ENCODE results near the gene FREM2.

Gene FREM2

GRCh38 chr13:38883783-38884182 is 196.9 kb downstream of the FREM2 start:
- Histone ChIP-seq H3F3A (ENCODE audit: insufficient read depth, low read length) (no peaks in the 10 kb centered on the region), H2AFZ (ENCODE audit: low read length) (no peak overlapping the region), H3K9me2 (replicated peaks; ENCODE audit: insufficient read depth, low read length) (no peaks in the 10 kb centered on the region), H3K9me3 (replicated peaks; ENCODE audit: insufficient read depth, low read length) (no peaks in the 10 kb centered on the region), H3K36me3 (replicated peaks; ENCODE audit: insufficient read depth, low read length) (no peaks in the 10 kb centered on the region), H3K4me2 (ENCODE audit: low read depth, low read length) (no peak overlapping the region), H3K4me3 (ENCODE audit: low read length) (no peak overlapping the region), H4K20me1 (ENCODE audit: insufficient read depth, low read length) (no peaks in the 10 kb centered on the region), H3K4me1 (ENCODE audit: low read length) (no peaks in the 10 kb centered on the region), H3K9ac (ENCODE audit: low read length) (no peak overlapping the region), H3K27ac (ENCODE audit: low read length) (no peak overlapping the region), H3K79me2 (ENCODE audit: low read length) (no peaks in the 10 kb centered on the region), H3K27me3 (replicated peaks; ENCODE audit: insufficient read depth, low read length) (no peaks in the 10 kb centered on the region)
- TF ChIP-seq EZH2phosphoT487 (IDR thresholded peaks at IDR 0.05; ENCODE audit: low read length) (no peak), EZH2 (optimal IDR thresholded peaks at IDR 0.05; ENCODE audit: low read depth, low read length) (no peak), CTCF (IDR thresholded peaks at IDR 0.05; ENCODE audit: low read length) (no peak)
- DNase-seq: no peak

DNA sequence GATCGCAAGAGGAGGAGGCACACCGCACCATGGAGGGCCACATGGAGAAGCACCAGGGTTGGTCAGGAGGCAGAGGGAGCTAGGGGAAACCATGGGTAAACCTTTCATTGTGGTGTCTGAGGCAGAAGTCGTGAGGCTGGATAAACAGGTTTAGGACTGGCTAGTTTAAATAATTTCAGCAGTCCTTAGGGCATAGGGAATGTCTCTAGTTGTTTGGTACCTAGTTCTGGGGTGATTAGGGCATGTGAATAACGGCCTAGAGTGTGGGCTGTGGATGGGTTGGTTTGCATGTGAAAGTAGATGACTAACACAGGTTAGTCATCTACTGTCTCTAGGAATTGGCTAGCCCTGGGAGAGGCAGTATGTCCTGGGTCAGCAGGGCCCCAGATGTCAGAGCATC is 201.4 kb downstream of the FREM2 start:
- H3K27me3 ChIP-seq (replicated peaks; ENCODE audit: insufficient read depth, low read length): no peaks in the 10 kb centered on the region
- H3K79me2 ChIP-seq (ENCODE audit: low read length): no peaks in the 10 kb centered on the region
- H3K27ac ChIP-seq (ENCODE audit: low read length): no peak overlapping the region
- H3K9me3 ChIP-seq (replicated peaks; ENCODE audit: insufficient read depth, low read length): no peaks in the 10 kb centered on the region
- no peaks in the 10 kb centered on the region for H3F3A ChIP-seq (ENCODE audit: insufficient read depth, low read length)
- no peak overlapping the region for H3K4me2 ChIP-seq (ENCODE audit: low read depth, low read length)
- H2AFZ ChIP-seq (ENCODE audit: low read length): no peak overlapping the region
- no peaks in the 10 kb centered on the region for H3K4me1 ChIP-seq (ENCODE audit: low read length)
- no peaks in the 10 kb centered on the region for H3K36me3 ChIP-seq (replicated peaks; ENCODE audit: insufficient read depth, low read length)
- DNase-seq: no peak
- H3K9ac ChIP-seq (ENCODE audit: low read length): no peak overlapping the region
- no peaks in the 10 kb centered on the region for H3K9me2 ChIP-seq (replicated peaks; ENCODE audit: insufficient read depth, low read length)
- no peaks in the 10 kb centered on the region for H4K20me1 ChIP-seq (ENCODE audit: insufficient read depth, low read length)
- H3K4me3 ChIP-seq (ENCODE audit: low read length): no peak overlapping the region
- TF ChIP-seq CTCF (IDR thresholded peaks at IDR 0.05; ENCODE audit: low read length) (no peak), EZH2 (optimal IDR thresholded peaks at IDR 0.05; ENCODE audit: low read depth, low read length) (no peak), EZH2phosphoT487 (IDR thresholded peaks at IDR 0.05; ENCODE audit: low read length) (no peak)

GRCh38 chr13:38895075-38895474 is 208.2 kb downstream of the FREM2 start:
- no peak overlapping the region for H2AFZ ChIP-seq (ENCODE audit: low read length)
- no peaks in the 10 kb centered on the region for H3K9me3 ChIP-seq (replicated peaks; ENCODE audit: insufficient read depth, low read length)
- H3K4me3 ChIP-seq (ENCODE audit: low read length): no peak overlapping the region
- H3K9ac ChIP-seq (ENCODE audit: low read length): no peak overlapping the region
- no peaks in the 10 kb centered on the region for H3K4me1 ChIP-seq (ENCODE audit: low read length)
- H4K20me1 ChIP-seq (ENCODE audit: insufficient read depth, low read length): no peaks in the 10 kb centered on the region
- H3K27ac ChIP-seq (ENCODE audit: low read length): no peak overlapping the region
- no peak overlapping the region for H3K4me2 ChIP-seq (ENCODE audit: low read depth, low read length)
- no peak for DNase-seq
- H3K79me2 ChIP-seq (ENCODE audit: low read length): no peaks in the 10 kb centered on the region
- H3K27me3 ChIP-seq (replicated peaks; ENCODE audit: insufficient read depth, low read length): no peaks in the 10 kb centered on the region
- H3F3A ChIP-seq (ENCODE audit: insufficient read depth, low read length): no peaks in the 10 kb centered on the region
- TF ChIP-seq EZH2 (optimal IDR thresholded peaks at IDR 0.05; ENCODE audit: low read depth, low read length) (no peak), CTCF (IDR thresholded peaks at IDR 0.05; ENCODE audit: low read length) (no peak), EZH2phosphoT487 (IDR thresholded peaks at IDR 0.05; ENCODE audit: low read length) (no peak)
- H3K9me2 ChIP-seq (replicated peaks; ENCODE audit: insufficient read depth, low read length): no peaks in the 10 kb centered on the region
- H3K36me3 ChIP-seq (replicated peaks; ENCODE audit: insufficient read depth, low read length): no peaks in the 10 kb centered on the region

All from MM.1S (cell line).